ENCODE results near the gene BLTP3B.

BLTP3B gene

GRCh38 chr12:100159391-100160104 lies 16.9 kb upstream of the BLTP3B start:
- DNase-seq, result peak in 1 of 3 experiments; percentile 29

DNA sequence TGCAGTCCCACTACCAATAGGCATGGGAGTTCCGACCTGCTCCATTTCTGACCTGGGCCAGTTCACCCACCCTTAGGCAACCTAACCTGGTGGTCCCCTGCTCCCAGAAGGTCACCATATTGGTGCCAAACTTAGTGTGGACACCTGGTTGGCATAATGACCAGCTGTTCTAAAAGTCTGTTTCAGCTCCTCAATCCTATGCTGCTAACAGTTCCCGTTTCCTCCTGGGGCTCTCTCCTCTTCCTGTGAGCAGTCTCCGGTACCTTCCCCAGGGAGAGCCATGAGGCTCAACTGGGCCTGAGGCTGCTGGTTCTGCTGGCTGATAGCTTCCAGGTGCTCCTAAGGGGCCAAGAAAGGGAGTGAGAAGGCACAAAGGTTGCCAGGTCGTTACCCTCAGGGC lies 15.9 kb upstream of the BLTP3B start:
- DNase-seq, result no peak

- DNase-seq, result no peak
Measured at GRCh38 chr12:100157427-100157821, 14.8 kb upstream of the BLTP3B start.

DNA sequence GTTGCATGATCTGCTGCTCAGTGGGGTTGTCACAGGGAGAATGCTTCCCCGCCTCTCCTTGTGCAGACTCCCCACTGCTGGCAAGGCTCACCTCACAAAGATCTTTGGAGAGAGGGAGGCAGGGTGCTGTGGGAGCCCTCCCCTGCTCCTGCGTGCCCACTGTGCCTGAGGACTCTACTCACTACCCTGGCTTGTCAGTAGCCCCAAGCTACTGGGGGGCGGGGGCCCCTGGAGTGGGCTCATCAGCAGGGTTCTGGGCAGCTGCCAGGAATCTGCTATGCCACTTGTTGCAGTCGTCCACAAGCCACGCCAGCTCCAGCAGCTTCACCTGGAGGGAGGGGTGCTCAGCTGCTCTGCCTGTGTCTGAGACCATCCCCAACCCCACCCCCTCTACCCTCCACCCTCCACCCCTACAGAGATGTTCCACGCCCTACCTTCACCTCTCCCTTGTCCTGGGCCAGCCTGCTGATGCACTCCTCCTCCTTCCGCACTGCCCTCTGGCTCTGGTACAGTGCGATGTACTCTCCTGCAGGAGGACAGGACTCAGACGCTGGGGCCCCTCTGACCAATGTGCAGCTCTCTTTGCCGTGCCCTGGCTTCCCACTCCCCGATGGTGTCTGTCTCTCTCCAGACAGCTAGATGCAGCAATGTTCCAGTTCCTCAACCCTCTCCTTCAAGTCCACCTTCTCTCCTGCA lies 14.2 kb upstream of the BLTP3B start:
- peak; percentile 49 to 85 (median 54) for DNase-seq

DNA sequence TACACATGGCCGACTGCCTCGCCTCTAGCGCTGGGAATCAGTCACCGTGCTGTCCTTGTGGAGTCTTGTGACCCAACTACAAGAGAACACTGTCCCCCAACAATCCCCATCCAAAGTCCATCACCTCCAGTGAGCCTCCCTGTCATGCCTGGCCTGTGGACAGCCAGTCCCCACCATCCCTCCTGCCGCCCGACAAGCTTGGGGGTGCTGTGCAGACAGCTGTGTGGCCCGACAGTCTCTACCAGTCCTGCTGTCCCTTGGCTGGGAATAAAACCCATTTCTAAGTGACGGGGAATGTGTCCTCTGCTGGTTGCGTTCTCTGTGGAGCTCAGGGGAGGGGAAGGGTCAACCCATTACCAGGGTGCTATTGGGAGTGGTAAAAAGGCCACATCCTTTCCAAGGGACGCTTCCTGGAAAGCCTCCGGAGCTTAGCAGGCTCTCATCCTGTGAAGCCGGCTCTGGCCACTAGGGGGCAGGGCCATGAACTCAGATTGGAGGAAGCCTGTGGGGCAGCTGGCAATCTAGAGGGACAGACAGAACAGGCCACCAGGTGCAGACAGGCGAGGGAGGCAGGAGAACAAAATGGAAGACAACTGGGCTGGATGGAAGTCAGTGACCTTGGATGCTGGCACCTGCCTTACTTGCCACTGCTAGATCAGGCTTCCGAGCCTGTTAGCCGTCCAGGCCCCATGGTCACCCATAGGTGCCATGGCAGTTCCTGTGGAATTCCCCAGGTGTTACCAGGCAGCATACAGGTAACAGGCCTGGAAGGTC lies 12.0 kb upstream of the BLTP3B start:
- DNase-seq, result peak in 2 of 3 experiments; percentile 41 to 58

GRCh38 chr12:100153131-100153530 lies 10.5 kb upstream of the BLTP3B start:
- no peak for DNase-seq

GRCh38 chr12:100151769-100152168 lies 9.1 kb upstream of the BLTP3B start:
- DNase-seq, result peak in 1 of 3 experiments; percentile 34

- no peak for DNase-seq
Measured at GRCh38 chr12:100146252-100146651, 3.6 kb upstream of the BLTP3B start.

- no peak for DNase-seq
Measured at GRCh38 chr12:100145643-100146042, 3.0 kb upstream of the BLTP3B start.

GRCh38 chr12:100141998-100142850 lies 450 bp downstream of the BLTP3B start:
- DNase-seq, result peak; percentile 70 to 97 (median 96)

- DNase-seq, result peak in 1 of 3 experiments; percentile 53
Measured at GRCh38 chr12:100141666-100141997, 1.0 kb downstream of the BLTP3B start.

- no peak for DNase-seq
Measured at GRCh38 chr12:100138803-100139098, 3.9 kb downstream of the BLTP3B start.

DNA sequence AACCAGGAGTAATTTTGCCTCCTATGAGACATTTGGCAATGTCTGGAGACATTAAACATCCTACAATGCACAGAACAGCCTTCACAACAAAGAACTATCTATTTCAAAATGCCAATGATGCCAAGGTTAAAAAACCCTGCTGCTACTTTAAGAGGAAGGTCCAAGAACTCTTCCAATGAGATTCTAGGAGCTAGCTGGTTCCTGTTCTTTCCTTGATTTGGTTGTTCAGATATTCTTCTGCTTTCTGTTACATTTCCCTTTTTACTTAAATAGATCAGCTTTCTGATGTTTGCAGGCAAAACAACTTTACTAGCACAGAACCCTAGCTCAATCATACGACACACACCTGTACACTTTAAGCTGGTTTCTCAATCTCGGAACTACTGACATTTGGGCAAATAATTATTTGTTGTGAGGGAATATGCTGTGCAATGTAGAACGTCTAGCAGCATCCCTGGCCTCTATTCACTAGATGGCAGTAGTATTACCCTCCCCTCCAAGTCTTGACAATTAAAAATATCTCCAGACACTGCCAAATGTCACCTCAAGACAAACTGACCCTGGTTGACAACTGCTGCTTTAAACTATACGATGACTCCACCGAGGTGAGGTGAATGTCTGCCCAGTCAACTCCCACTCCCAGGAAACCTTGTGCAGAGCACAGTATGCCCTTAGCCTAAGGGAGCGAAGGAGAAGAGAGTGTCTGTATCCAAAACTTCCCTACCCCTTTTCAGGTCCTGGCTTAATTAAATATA lies 4.4 kb downstream of the BLTP3B start:
- peak in 1 of 3 experiments; percentile 23 for DNase-seq

DNA sequence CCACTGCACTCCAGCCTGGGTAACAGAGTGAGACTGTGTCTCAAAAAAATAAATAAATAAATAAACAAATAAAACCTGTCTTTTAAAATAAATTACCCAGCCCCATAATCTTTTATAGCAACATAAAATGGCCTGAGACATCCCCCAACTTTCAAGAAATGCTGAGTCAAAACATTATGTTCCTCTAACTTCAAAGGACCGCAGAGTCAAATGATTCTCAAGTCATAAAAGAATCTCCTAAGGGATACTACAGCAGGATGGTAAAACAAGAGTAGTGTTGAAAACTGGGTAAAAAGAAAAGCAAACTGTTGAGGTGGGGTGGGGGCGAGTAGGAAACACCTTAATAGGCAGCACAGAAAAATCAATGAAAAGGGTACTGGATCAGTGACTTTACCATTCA lies 9.5 kb downstream of the BLTP3B start:
- DNase-seq, result no peak

GRCh38 chr12:100128512-100128908 lies 14.2 kb downstream of the BLTP3B start:
- peak in 1 of 3 experiments; percentile 34 for DNase-seq

DNA sequence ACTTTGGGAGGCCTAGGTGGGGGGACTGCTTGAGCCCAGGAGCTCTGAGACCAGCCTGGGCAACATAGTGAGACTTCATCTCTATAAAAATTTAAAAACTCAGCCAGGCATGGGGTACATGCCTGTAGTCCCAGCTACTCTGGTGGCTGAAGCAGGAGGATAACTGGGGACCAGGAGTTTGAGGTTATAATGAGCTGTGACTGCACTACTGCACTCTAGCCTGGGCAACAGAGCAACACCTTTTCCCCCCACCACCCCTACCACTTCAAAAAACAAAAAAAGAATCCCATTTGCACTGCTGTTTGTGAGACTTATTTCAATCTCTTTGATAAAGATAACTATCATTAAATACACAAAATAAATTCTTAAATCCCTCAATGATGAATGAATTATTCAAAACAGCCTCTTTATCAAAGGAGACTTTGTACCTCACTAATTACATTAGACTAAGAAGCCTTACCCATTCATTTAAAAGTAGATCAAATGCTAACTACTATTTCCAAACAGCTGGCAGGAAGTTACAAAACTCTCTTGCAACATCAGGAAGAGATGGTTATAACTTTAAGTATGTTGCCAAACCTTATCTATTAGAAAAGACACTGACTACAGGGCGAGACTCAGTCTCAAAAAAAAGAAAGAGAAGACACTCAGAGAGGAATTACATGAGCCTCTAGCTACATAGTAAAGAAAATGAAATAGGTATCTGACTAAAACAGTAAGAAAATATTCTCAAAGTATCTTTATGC lies 14.7 kb downstream of the BLTP3B start:
- no peak for DNase-seq

GRCh38 chr12:100123316-100124095 lies 19.2 kb downstream of the BLTP3B start:
- no peak for DNase-seq

DNA sequence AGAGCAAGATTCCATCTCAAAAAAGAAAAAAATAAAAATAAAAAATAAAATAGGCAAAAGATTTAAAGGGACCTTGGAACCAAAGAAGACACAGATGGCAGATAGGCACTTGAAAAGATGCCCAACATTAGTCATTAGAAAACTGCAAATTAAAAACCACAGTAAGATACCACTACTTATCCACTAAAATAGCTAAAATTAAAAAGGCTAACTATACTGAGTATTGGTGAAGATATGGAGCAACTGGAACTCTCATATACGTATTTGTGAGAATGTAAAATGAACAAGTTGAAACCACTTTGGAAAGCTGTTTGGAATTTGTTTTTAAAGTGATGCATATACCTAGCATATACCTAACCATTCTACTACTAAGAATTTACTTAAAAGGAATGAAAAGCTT lies 22.3 kb downstream of the BLTP3B start:
- no peak for DNase-seq

- DNase-seq, result no peak
Measured at GRCh38 chr12:100115291-100115690, 27.4 kb downstream of the BLTP3B start.

DNA sequence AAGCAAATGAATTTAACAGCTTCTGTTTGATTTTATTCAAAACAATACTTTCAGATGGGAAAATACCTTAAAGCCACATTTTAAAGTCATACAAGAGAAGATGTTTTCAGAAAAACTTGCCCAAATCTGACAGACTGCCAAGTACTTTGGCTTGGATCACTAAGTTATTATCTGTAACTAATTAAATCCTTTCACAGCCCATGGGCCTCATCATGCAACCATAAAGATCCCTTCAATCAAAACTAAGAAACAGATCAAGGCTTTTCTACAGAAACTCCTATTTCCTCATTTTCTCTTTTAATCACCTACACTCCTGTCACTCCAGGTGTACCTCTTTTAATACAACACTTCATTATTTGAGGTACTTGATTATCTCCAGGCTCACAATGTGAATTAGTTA lies 28.1 kb downstream of the BLTP3B start:
- DNase-seq, result no peak

GRCh38 chr12:100110276-100110675 lies 32.4 kb downstream of the BLTP3B start:
- no peak for DNase-seq
